GM18951 (cell line): ENCODE data around the gene DYNLL1.

Source experiments
- POLR2A ChIP-seq: IDR thresholded peaks from 4 replicates; pipeline ENCODE4 v1.6.1; 2011; ENCODE audit warnings: mild to moderate bottlenecking; ENCODE audit not compliant: insufficient read length, insufficient read depth; ENCODE audit errors: extremely low read depth
- in situ Hi-C: fragments of 300-500 bp; cut with MboI; formaldehyde crosslinking; loops from one replicate; pipeline ENCODE4 v1.12.0; 2022; ENCODE audit warnings: low sequenced_read_pairs, mixed read lengths, inconsistent platforms; ENCODE audit not compliant: unreplicated experiment

The DYNLL1 gene

GRCh38 chr12:120488057-120488640 is 7.8 kb upstream of the DYNLL1 start:
- TF ChIP-seq POLR2A, result no peak
- in situ Hi-C loops, result no loop called here

- no peak for TF ChIP-seq POLR2A
- in situ Hi-C loops, result no loop called here
These were observed 6.9 kb upstream of the DYNLL1 start for GRCh38 chr12:120489018-120489417.

- in situ Hi-C loops, result no loop called here
- TF ChIP-seq POLR2A, result no peak
These were observed 5.6 kb upstream of the DYNLL1 start for GRCh38 chr12:120490325-120490724.

- no peak for TF ChIP-seq POLR2A
- in situ Hi-C loops, result no loop called here
These were observed 4.9 kb upstream of the DYNLL1 start for GRCh38 chr12:120490833-120491512.

GRCh38 chr12:120495186-120495730 is 655 bp upstream of the DYNLL1 start:
- in situ Hi-C loops, result no loop called here
- no peak for TF ChIP-seq POLR2A

- in situ Hi-C loops, result no loop called here
- no peak for TF ChIP-seq POLR2A
These were observed 764 bp downstream of the DYNLL1 start for GRCh38 chr12:120496413-120497340.

- no peak for TF ChIP-seq POLR2A
- in situ Hi-C loops, result no loop called here
These were observed 1.7 kb downstream of the DYNLL1 start for GRCh38 chr12:120497524-120498150.

GRCh38 chr12:120498870-120499515 is 3.1 kb downstream of the DYNLL1 start:
- no peak for TF ChIP-seq POLR2A

GRCh38 chr12:120500581-120500980 is 4.7 kb downstream of the DYNLL1 start:
- in situ Hi-C loops, result no loop called here
- no peak for TF ChIP-seq POLR2A

More at GRCh38 chr12:120498870-120499515, 3.1 kb downstream of the DYNLL1 start:
- in situ Hi-C loops, result no loop called here

GRCh38 chr12:120504587-120504986 is 8.7 kb downstream of the DYNLL1 start:
- in situ Hi-C loops, result no loop called here
- no peak for TF ChIP-seq POLR2A

GRCh38 chr12:120508537-120508936 is 12.6 kb downstream of the DYNLL1 start:
- no peak for TF ChIP-seq POLR2A
- in situ Hi-C loops, result no loop called here

GRCh38 chr12:120514002-120514401 is 18.1 kb downstream of the DYNLL1 start:
- in situ Hi-C loops, result no loop called here
- no peak for TF ChIP-seq POLR2A
